H9 (cell line): ENCODE results near the gene ENPP6. TPM values are rescaled to one million over a fixed set of nuclear protein-coding genes. Genes with fewer than 3 reads are reported as not detected.

ENCODE experiments used
- DNase-seq: peaks from one replicate; pipeline ENCODE4 v3.0.0-alpha.2; 2017
- H2AFZ ChIP-seq: one replicate; pipeline ENCODE4 v1.6.1; 2013; ENCODE audit warnings: mild to moderate bottlenecking, low read length, control low read depth, moderate library complexity
- H2AK5ac ChIP-seq: 2 replicates; pipeline ENCODE4 v1.6.1; 2013; ENCODE audit warnings: low read length, control low read depth, mixed read lengths; ENCODE audit not compliant: insufficient read length
- H2BK120ac ChIP-seq: one replicate; pipeline ENCODE4 v1.6.1; 2013; ENCODE audit warnings: low read depth, mild to moderate bottlenecking, low read length, control low read depth, inconsistent platforms; ENCODE audit not compliant: poor library complexity, severe bottlenecking
- H2BK12ac ChIP-seq: 2 replicates; pipeline ENCODE4 v1.6.1; 2013; ENCODE audit warnings: low read length, control low read depth, mixed read lengths, low read depth; ENCODE audit not compliant: insufficient read length
- H2BK15ac ChIP-seq: 2 replicates; pipeline ENCODE4 v1.6.1; 2013; ENCODE audit warnings: low read depth, low read length, control low read depth
- H2BK20ac ChIP-seq: one replicate; pipeline ENCODE4 v1.6.1; 2013; ENCODE audit warnings: low read depth, mild to moderate bottlenecking, low read length, control low read depth, inconsistent platforms; ENCODE audit not compliant: poor library complexity, severe bottlenecking
- H2BK5ac ChIP-seq: 2 replicates; pipeline ENCODE4 v1.6.1; 2013; ENCODE audit warnings: low read length, control low read depth, mixed read lengths; ENCODE audit not compliant: insufficient read length
- H3K14ac ChIP-seq: 2 replicates; pipeline ENCODE4 v1.6.1; 2013; ENCODE audit warnings: low read length, control low read depth; ENCODE audit not compliant: insufficient read depth
- H3K18ac ChIP-seq: 2 replicates; pipeline ENCODE4 v1.6.1; 2013; ENCODE audit warnings: low read depth, mild to moderate bottlenecking, mixed read lengths, low read length, control low read depth; ENCODE audit not compliant: insufficient read length
- H3K23ac ChIP-seq: 2 replicates; pipeline ENCODE4 v1.6.1; 2013; ENCODE audit warnings: low read length, control low read depth, mixed read lengths, low read depth; ENCODE audit not compliant: insufficient read length
- H3K23me2 ChIP-seq: 2 replicates; pipeline ENCODE4 v1.6.1; 2013; ENCODE audit warnings: low read depth, mild to moderate bottlenecking, mixed read lengths, low read length, control low read depth; ENCODE audit not compliant: insufficient read length, poor library complexity, severe bottlenecking
- H3K27ac ChIP-seq: 2 replicates; pipeline ENCODE4 v1.5.1; 2013; ENCODE audit warnings: low read length, control low read depth, mixed read lengths, low read depth; ENCODE audit not compliant: insufficient read length
- H3K27me3 ChIP-seq: 2 replicates; pipeline ENCODE4 v1.6.1; 2013; ENCODE audit warnings: low read length, control low read depth, inconsistent platforms; ENCODE audit not compliant: insufficient read depth
- H3K4ac ChIP-seq: 2 replicates; pipeline ENCODE4 v1.6.1; 2013; ENCODE audit warnings: low read depth, mild to moderate bottlenecking, control low read depth, inconsistent platforms, low read length, moderate library complexity
- H3K4me1 ChIP-seq: 2 replicates; pipeline ENCODE4 v1.6.1; 2013; ENCODE audit warnings: low read length, control low read depth, inconsistent platforms; ENCODE audit not compliant: insufficient read depth
- H3K4me2 ChIP-seq: 2 replicates; pipeline ENCODE4 v1.6.1; 2013; ENCODE audit warnings: low read length, control low read depth, mixed read lengths; ENCODE audit not compliant: insufficient read length, insufficient read depth
- H3K56ac ChIP-seq: 2 replicates; pipeline ENCODE4 v1.6.1; 2013; ENCODE audit warnings: low read depth, mild to moderate bottlenecking, mixed read lengths, low read length, control low read depth; ENCODE audit not compliant: insufficient read length
- H3K79me1 ChIP-seq: 2 replicates; pipeline ENCODE4 v1.6.1; 2013; ENCODE audit warnings: low read depth, mild to moderate bottlenecking, moderate library complexity, low read length, control low read depth, inconsistent platforms; ENCODE audit not compliant: insufficient read depth, poor library complexity, severe bottlenecking
- H3K79me2 ChIP-seq: 2 replicates; pipeline ENCODE4 v1.6.1; 2013; ENCODE audit warnings: low read length, control low read depth, inconsistent platforms; ENCODE audit not compliant: insufficient read depth
- H3K9ac ChIP-seq: 2 replicates; pipeline ENCODE4 v1.6.1; 2013; ENCODE audit warnings: low read length, control low read depth, mixed read lengths; ENCODE audit not compliant: insufficient read length; ENCODE audit errors: extremely low read depth
- H3K9me3 ChIP-seq: one replicate; pipeline ENCODE4 v1.6.1; 2013; ENCODE audit warnings: low read depth, low read length, inconsistent platforms; ENCODE audit not compliant: control insufficient read depth
- H3T11ph ChIP-seq: one replicate; pipeline ENCODE4 v1.6.1; 2013; ENCODE audit warnings: mild to moderate bottlenecking, low read length, control low read depth, inconsistent platforms
- H4K20me1 ChIP-seq: one replicate; pipeline ENCODE4 v1.6.1; 2013; ENCODE audit not compliant: control insufficient read depth, insufficient read length, insufficient read depth
- H4K5ac ChIP-seq: 2 replicates; pipeline ENCODE4 v1.6.1; 2013; ENCODE audit warnings: low read depth, mild to moderate bottlenecking, mixed read lengths, low read length, control low read depth; ENCODE audit not compliant: insufficient read length
- H4K8ac ChIP-seq: replicated peaks from 2 replicates; pipeline ENCODE4 v1.6.1; 2013; ENCODE audit warnings: low read length, control low read depth, mixed read lengths, low read depth; ENCODE audit not compliant: insufficient read length
- H4K91ac ChIP-seq: 2 replicates; pipeline ENCODE4 v1.6.1; 2013; ENCODE audit warnings: low read depth, mild to moderate bottlenecking, moderate library complexity, mixed read lengths, low read length, control low read depth; ENCODE audit not compliant: insufficient read length
- H3K27ac Mint-ChIP-seq, 3 experiments: 2 replicates in 2 of 3; 3 replicates in 1 of 3; pipeline ENCODE4 v1.8.0; 2020 to 2021; ENCODE audit warnings: mixed read lengths in 3 of 3, mild to moderate bottlenecking in 1 of 3, moderate library complexity in 1 of 3
- H3K27me3 Mint-ChIP-seq: 2 replicates; pipeline ENCODE4 v1.8.0; 2021; ENCODE audit warnings: low read depth, mild to moderate bottlenecking, moderate library complexity, mixed read lengths
- H3K36me3 Mint-ChIP-seq, 3 experiments: 2 replicates in 2 of 3; 3 replicates in 1 of 3; pipeline ENCODE4 v1.8.0; 2020 to 2021; ENCODE audit warnings: low read depth in 3 of 3, mixed read lengths in 3 of 3; ENCODE audit not compliant: insufficient read depth in 1 of 3
- H3K4me1 Mint-ChIP-seq, 2 experiments: 2 replicates each; pipeline ENCODE4 v1.8.0; 2020; ENCODE audit warnings: mixed read lengths in 2 of 2
- H3K4me3 Mint-ChIP-seq, 2 experiments: 2 replicates in 1 of 2; 3 replicates in 1 of 2; pipeline ENCODE4 v1.8.0; 2020 to 2021; ENCODE audit warnings: mild to moderate bottlenecking in 2 of 2, mixed read lengths in 2 of 2, moderate library complexity in 1 of 2
- H3K9me3 Mint-ChIP-seq, 2 experiments: 2 replicates in 1 of 2; 3 replicates in 1 of 2; pipeline ENCODE4 v1.8.0; 2020; ENCODE audit warnings: mild to moderate bottlenecking in 2 of 2, mixed read lengths in 2 of 2, moderate library complexity in 1 of 2
- WGBS: extraction: QIAGEN DNeasy Blood & Tissue Kit; methylation state at CpG from one replicate; pipeline ENCODE4 v1.1.7; 2013; ENCODE audit warnings: missing lambda C conversion rate, low lambda C conversion rate, mixed read lengths; ENCODE audit not compliant: insufficient read length; ENCODE audit errors: extremely low coverage; 5-methylcytosine and 5-hydroxymethylcytosine counted together
- total RNA-seq: library from RNA; stranded (reverse); gene quantifications from 2 replicates; pipeline ENCODE4 v1.2.1, GENCODE V29; 2021
- TF ChIP-seq, protein P1 (sequence below): fragments of 200-600 bp; sonication (generic); conservative IDR thresholded peaks from 3 replicates; pipeline ENCODE4 v1.8.0; 2021; ENCODE audit warnings: antibody characterized with exemption, mild to moderate bottlenecking

Gene ENPP6
- total RNA-seq, 1 experiment from 2014 or later, result not detected

DNA sequence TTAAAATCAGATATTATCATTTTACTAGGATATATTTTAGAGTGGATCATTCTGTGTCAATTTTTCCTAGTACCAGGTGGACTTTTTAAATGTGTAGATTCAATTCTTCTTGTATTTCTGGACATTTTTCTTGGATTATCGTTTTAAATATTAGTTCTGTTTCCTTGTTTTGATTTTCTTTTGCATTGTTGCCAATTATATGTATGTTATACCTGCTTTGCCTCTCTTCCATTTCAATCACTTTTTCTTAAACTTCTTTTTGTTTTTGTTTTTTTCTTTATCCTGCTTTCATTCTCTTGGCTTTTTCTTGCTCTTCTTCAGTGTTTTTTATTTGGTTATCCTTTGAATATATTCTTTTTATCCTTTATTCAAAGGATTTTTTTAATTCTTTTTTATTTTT is 171.5 kb downstream of the ENPP6 start:
- no peak overlapping the region for H3K23ac ChIP-seq
- H3T11ph ChIP-seq, result no peak overlapping the region
- no peak overlapping the region for H2BK15ac ChIP-seq
- H3K9me3 Mint-ChIP-seq, result peaks cover 29 to 31% of the 10 kb centered on the region in 2 experiments
- no peaks in the 10 kb centered on the region for H3K27me3 Mint-ChIP-seq
- H3K18ac ChIP-seq, result no peak overlapping the region
- H4K20me1 ChIP-seq, result no peaks in the 10 kb centered on the region
- no peak overlapping the region for H2BK12ac ChIP-seq
- no peak overlapping the region for H2BK120ac ChIP-seq
- no peak overlapping the region for H3K4me2 ChIP-seq
- no peaks in the 10 kb centered on the region for H3K27me3 ChIP-seq
- no peak overlapping the region for H3K9ac ChIP-seq
- no peak overlapping the region for H3K27ac ChIP-seq
- no peak overlapping the region for H2BK20ac ChIP-seq
- H3K79me1 ChIP-seq, result no peaks in the 10 kb centered on the region
- H3K4me1 Mint-ChIP-seq, result no peaks in the 10 kb centered on the region
- no CpG with 5 or more reads among the region's 1 CpG for WGBS
- no peak overlapping the region for H2AFZ ChIP-seq
- no peak overlapping the region for H4K5ac ChIP-seq
- no peak overlapping the region for H4K91ac ChIP-seq
- no peaks in the 10 kb centered on the region for H3K79me2 ChIP-seq
- no peak for DNase-seq
- TF ChIP-seq, protein P1, sequence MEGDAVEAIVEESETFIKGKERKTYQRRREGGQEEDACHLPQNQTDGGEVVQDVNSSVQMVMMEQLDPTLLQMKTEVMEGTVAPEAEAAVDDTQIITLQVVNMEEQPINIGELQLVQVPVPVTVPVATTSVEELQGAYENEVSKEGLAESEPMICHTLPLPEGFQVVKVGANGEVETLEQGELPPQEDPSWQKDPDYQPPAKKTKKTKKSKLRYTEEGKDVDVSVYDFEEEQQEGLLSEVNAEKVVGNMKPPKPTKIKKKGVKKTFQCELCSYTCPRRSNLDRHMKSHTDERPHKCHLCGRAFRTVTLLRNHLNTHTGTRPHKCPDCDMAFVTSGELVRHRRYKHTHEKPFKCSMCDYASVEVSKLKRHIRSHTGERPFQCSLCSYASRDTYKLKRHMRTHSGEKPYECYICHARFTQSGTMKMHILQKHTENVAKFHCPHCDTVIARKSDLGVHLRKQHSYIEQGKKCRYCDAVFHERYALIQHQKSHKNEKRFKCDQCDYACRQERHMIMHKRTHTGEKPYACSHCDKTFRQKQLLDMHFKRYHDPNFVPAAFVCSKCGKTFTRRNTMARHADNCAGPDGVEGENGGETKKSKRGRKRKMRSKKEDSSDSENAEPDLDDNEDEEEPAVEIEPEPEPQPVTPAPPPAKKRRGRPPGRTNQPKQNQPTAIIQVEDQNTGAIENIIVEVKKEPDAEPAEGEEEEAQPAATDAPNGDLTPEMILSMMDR, result no peak
- no peak overlapping the region for H3K56ac ChIP-seq
- H2BK5ac ChIP-seq, result no peak overlapping the region
- H3K36me3 Mint-ChIP-seq, result peaks cover 11 to 31% (median 19%) of the 10 kb centered on the region in 3 experiments; a peak in 6 of 7 replicates
- H3K27ac Mint-ChIP-seq, result no peak overlapping the region
- no peaks in the 10 kb centered on the region for H3K4me1 ChIP-seq
- no peak overlapping the region for H2AK5ac ChIP-seq
- H3K4ac ChIP-seq, result no peak overlapping the region
- no peaks in the 10 kb centered on the region for H3K9me3 ChIP-seq
- no peaks in the 10 kb centered on the region for H3K23me2 ChIP-seq
- no peak overlapping the region for H3K4me3 Mint-ChIP-seq
- H3K14ac ChIP-seq, result no peak overlapping the region
- H4K8ac ChIP-seq, result no peak overlapping the region
